Keratinocyte (primary cell): Measurements from ENCODE around the gene HRH3. TPM values are rescaled to one million over a fixed set of nuclear protein-coding genes. Genes with fewer than 3 reads are reported as not detected.

ENCODE experiments used
- DNase-seq: peaks from one replicate; pipeline ENCODE4 v3.0.0-alpha.2; 2011; ENCODE audit warnings: low read depth, missing footprints, low spot score
- FAIRE-seq: peaks from 2 replicates; lab custom pipeline; 2011; peaks lifted over from hg19 to GRCh38; lab: Jason Lieb, UNC
- H2AFZ ChIP-seq: 2 replicates; pipeline ENCODE4 v1.6.0; 2012; ENCODE audit warnings: low read length, control low read depth, inconsistent platforms; ENCODE audit not compliant: control insufficient read depth
- H3K27ac ChIP-seq: 2 replicates; pipeline ENCODE4 v1.5.1; 2011; ENCODE audit warnings: low read length; ENCODE audit not compliant: control insufficient read depth, insufficient read depth
- H3K27me3 ChIP-seq: 3 replicates; pipeline ENCODE4 v1.6.0; 2011; ENCODE audit warnings: low read length; ENCODE audit not compliant: control insufficient read depth, insufficient read depth; ENCODE audit errors: extremely low read depth
- H3K36me3 ChIP-seq, 2 experiments: 2 replicates in 1 of 2; 3 replicates in 1 of 2; pipeline ENCODE4 v1.5.1; 2011; ENCODE audit warnings: low read length in 2 of 2, mild to moderate bottlenecking in 1 of 2; ENCODE audit not compliant: control insufficient read depth in 2 of 2, insufficient read depth in 2 of 2; ENCODE audit errors: extremely low read depth in 1 of 2
- H3K4me1 ChIP-seq: 3 replicates; pipeline ENCODE4 v1.5.1; 2011; ENCODE audit warnings: low read length; ENCODE audit not compliant: control insufficient read depth, insufficient read depth; ENCODE audit errors: extremely low read depth
- H3K4me2 ChIP-seq: 3 replicates; pipeline ENCODE4 v1.6.0; 2011; ENCODE audit warnings: low read depth, low read length; ENCODE audit not compliant: control insufficient read depth, insufficient read depth; ENCODE audit errors: extremely low read depth
- H3K4me3 ChIP-seq, 3 experiments: fragments of 200-600 bp in 1 of 3; sonication (generic) in 1 of 3; 2 replicates in 2 of 3; 3 replicates in 1 of 3; pipeline ENCODE4 v1.5.1; 2011 to 2016; ENCODE audit warnings: low read length in 3 of 3, mild to moderate bottlenecking in 3 of 3, control low read depth in 2 of 3, inconsistent platforms in 1 of 3, low read depth in 1 of 3, mixed read lengths in 1 of 3, mixed run types in 1 of 3, moderate library complexity in 1 of 3; ENCODE audit not compliant: control insufficient read depth in 2 of 3, insufficient read depth in 2 of 3; ENCODE audit errors: extremely low read depth in 1 of 3
- H3K79me2 ChIP-seq: 2 replicates; pipeline ENCODE4 v1.6.0; 2012; ENCODE audit warnings: low read length; ENCODE audit not compliant: control insufficient read depth, insufficient read depth
- H3K9ac ChIP-seq: 3 replicates; pipeline ENCODE4 v1.6.0; 2011; ENCODE audit warnings: low read length; ENCODE audit not compliant: control insufficient read depth, insufficient read depth; ENCODE audit errors: extremely low read depth
- H3K9me1 ChIP-seq: 3 replicates; pipeline ENCODE4 v1.6.0; 2011; ENCODE audit warnings: low read length; ENCODE audit not compliant: control insufficient read depth, insufficient read depth; ENCODE audit errors: extremely low read depth
- H3K9me3 ChIP-seq: 2 replicates; pipeline ENCODE4 v1.5.1; 2012; ENCODE audit warnings: low read depth, low read length; ENCODE audit not compliant: control insufficient read depth
- H4K20me1 ChIP-seq: 3 replicates; pipeline ENCODE4 v1.6.0; 2011; ENCODE audit warnings: low read length; ENCODE audit not compliant: control insufficient read depth, insufficient read depth; ENCODE audit errors: extremely low read depth
- EZH2 ChIP-seq: IDR thresholded peaks from one replicate; pipeline ENCODE4 v1.6.1; 2012; ENCODE audit warnings: inconsistent platforms, mild to moderate bottlenecking, low read length, moderate library complexity
- dilution Hi-C: fragments of 300-500 bp; cut with MboI; formaldehyde crosslinking; loops from one replicate; pipeline ENCODE4 v1.7.0; 2020; ENCODE audit warnings: low sequenced_read_pairs; ENCODE audit not compliant: extremely low pct_ligation_motif_present
- polyA plus RNA-seq, 5 experiments: library from polyadenylated mRNA; depleted of rRNA in 3 of 5; stranded (reverse) in 3 of 5; stranded (forward) in 1 of 5; unstranded in 1 of 5; fragments of >200 nt; gene quantifications; 1 replicate in 1 of 5; 2 replicates in 3 of 5; 3 replicates in 1 of 5; pipeline versions ENCODE4 v1.2.1 to v1.2.3, GENCODE V29; 2011 to 2012; ENCODE audit warnings: missing spikeins in 2 of 5, low read depth in 1 of 5, low replicate concordance in 1 of 5
- TF ChIP-seq, protein P1 (sequence below), 3 experiments: IDR thresholded peaks in 1 of 3; conservative IDR thresholded peaks in 1 of 3; optimal IDR thresholded peaks in 1 of 3; 2 replicates in 2 of 3; 3 replicates in 1 of 3; pipeline versions ENCODE3 to v1.5.1; 2011; ENCODE audit warnings: low read length in 3 of 3, mild to moderate bottlenecking in 3 of 3, moderate library complexity in 2 of 3, control low read depth in 1 of 3, inconsistent platforms in 1 of 3; ENCODE audit not compliant: insufficient read depth in 2 of 3; ENCODE audit errors: extremely low read depth in 1 of 3

The HRH3 gene
- polyA plus RNA-seq, 1 donor (not counting 4 experiments of a cell fraction or from before 2014, with no cell fraction given) = not detected

GRCh38 chr20:62224113-62224855 is 4.2 kb upstream of the HRH3 start:
- no peaks in the 10 kb centered on the region for H3K79me2 ChIP-seq
- peaks cover 5% of the 10 kb centered on the region for H4K20me1 ChIP-seq
- dilution Hi-C loops = no loop called here
- peaks cover 89% of the 10 kb centered on the region for H3K27me3 ChIP-seq
- TF ChIP-seq, protein P1, sequence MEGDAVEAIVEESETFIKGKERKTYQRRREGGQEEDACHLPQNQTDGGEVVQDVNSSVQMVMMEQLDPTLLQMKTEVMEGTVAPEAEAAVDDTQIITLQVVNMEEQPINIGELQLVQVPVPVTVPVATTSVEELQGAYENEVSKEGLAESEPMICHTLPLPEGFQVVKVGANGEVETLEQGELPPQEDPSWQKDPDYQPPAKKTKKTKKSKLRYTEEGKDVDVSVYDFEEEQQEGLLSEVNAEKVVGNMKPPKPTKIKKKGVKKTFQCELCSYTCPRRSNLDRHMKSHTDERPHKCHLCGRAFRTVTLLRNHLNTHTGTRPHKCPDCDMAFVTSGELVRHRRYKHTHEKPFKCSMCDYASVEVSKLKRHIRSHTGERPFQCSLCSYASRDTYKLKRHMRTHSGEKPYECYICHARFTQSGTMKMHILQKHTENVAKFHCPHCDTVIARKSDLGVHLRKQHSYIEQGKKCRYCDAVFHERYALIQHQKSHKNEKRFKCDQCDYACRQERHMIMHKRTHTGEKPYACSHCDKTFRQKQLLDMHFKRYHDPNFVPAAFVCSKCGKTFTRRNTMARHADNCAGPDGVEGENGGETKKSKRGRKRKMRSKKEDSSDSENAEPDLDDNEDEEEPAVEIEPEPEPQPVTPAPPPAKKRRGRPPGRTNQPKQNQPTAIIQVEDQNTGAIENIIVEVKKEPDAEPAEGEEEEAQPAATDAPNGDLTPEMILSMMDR (optimal IDR thresholded peaks at IDR 0.05 in 1 of 3, IDR thresholded peaks at IDR 0.05 in 1 of 3, conservative IDR thresholded peaks at IDR 0.05 in 1 of 3; ENCODE audit: extremely low read depth in 1 of 3, insufficient read depth in 2 of 3, low read length in 3 of 3) = no peak
- no peak for TF ChIP-seq EZH2
- no peaks in the 10 kb centered on the region for H3K4me1 ChIP-seq
- no peaks in the 10 kb centered on the region for H3K9me1 ChIP-seq
- H3K9me3 ChIP-seq = no peaks in the 10 kb centered on the region
- no peaks in the 10 kb centered on the region for H3K36me3 ChIP-seq
- H2AFZ ChIP-seq = no peak overlapping the region
- no peak overlapping the region for H3K4me3 ChIP-seq
- no peak overlapping the region for H3K9ac ChIP-seq
- DNase-seq = no peak
- FAIRE-seq = no peak
- H3K27ac ChIP-seq = no peak overlapping the region
- no peak overlapping the region for H3K4me2 ChIP-seq

- Histone ChIP-seq H3K27me3 (peaks cover 90% of the 10 kb centered on the region), H3K9me3 (no peaks in the 10 kb centered on the region), H3K9me1 (no peaks in the 10 kb centered on the region), H3K79me2 (no peaks in the 10 kb centered on the region), H3K9ac (no peak overlapping the region), H3K4me2 (no peak overlapping the region), H3K4me1 (no peaks in the 10 kb centered on the region), H3K36me3 (no peaks in the 10 kb centered on the region), H3K27ac (no peak overlapping the region), H2AFZ (no peak overlapping the region), H4K20me1 (peaks cover 5% of the 10 kb centered on the region), H3K4me3 (no peak overlapping the region)
- dilution Hi-C loops = no loop called here
- TF ChIP-seq, protein P1 (optimal IDR thresholded peaks at IDR 0.05 in 1 of 3, IDR thresholded peaks at IDR 0.05 in 1 of 3, conservative IDR thresholded peaks at IDR 0.05 in 1 of 3; ENCODE audit: extremely low read depth in 1 of 3, insufficient read depth in 2 of 3, low read length in 3 of 3) = no peak
- no peak for TF ChIP-seq EZH2
- DNase-seq (no peak), FAIRE-seq (no peak)
Measured at GRCh38 chr20:62223571-62223970, 3.5 kb upstream of the HRH3 start.
